Vagina (tissue), 2 donors: ENCODE results near the gene TNFRSF13B.

Experiments used
- POLR2A ChIP-seq, 2 donors: fragments of 450-650 bp; IDR thresholded peaks; one replicate each; pipeline ENCODE4 v1.6.1; 2017; ENCODE audit warnings: antibody characterized with exemption in 2 of 2, mild to moderate bottlenecking in 2 of 2, moderate library complexity in 2 of 2
- TF ChIP-seq, protein P1 (sequence below), 3 experiments: fragments of 450-650 bp in 2 of 3; fragments of 200-600 bp in 1 of 3; sonication (generic) in 1 of 3; IDR thresholded peaks; one replicate each; pipeline ENCODE4 v1.5.1; 2017 to 2019; ENCODE audit warnings: antibody characterized with exemption in 3 of 3, mild to moderate bottlenecking in 2 of 3, moderate library complexity in 2 of 3

DNA sequence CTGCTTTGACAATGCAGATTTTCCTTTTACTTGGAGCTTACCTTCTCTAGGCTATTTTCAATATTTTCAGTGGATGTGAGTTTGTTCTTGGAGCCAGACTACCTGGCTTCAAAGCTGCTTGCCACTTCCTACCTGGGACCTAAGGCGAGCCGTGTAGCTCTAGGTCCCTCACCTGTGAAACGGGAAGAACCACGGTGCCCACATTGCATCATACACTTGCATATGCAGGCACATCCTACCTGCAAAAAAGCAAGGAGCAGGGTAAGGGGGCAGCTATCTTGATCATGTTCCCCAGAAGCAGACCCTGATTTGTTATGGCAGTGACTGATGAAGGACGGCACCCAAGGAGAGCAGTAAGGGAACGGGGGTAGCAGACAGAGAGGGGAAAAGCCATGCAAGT, 43.3 kb upstream of the TNFRSF13B start:
- TF ChIP-seq, protein P1, sequence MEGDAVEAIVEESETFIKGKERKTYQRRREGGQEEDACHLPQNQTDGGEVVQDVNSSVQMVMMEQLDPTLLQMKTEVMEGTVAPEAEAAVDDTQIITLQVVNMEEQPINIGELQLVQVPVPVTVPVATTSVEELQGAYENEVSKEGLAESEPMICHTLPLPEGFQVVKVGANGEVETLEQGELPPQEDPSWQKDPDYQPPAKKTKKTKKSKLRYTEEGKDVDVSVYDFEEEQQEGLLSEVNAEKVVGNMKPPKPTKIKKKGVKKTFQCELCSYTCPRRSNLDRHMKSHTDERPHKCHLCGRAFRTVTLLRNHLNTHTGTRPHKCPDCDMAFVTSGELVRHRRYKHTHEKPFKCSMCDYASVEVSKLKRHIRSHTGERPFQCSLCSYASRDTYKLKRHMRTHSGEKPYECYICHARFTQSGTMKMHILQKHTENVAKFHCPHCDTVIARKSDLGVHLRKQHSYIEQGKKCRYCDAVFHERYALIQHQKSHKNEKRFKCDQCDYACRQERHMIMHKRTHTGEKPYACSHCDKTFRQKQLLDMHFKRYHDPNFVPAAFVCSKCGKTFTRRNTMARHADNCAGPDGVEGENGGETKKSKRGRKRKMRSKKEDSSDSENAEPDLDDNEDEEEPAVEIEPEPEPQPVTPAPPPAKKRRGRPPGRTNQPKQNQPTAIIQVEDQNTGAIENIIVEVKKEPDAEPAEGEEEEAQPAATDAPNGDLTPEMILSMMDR (IDR thresholded peaks at IDR 0.05), result no peak
- no peak for TF ChIP-seq POLR2A (IDR thresholded peaks at IDR 0.05)
